Myocyte (in vitro differentiated cells): ENCODE results near the gene CCSER2. TPM values are rescaled to one million over a fixed set of nuclear protein-coding genes. Genes with fewer than 3 reads are reported as not detected.
"Not testable (repeated sequence)": the region's sequence is repeated elsewhere in the genome, so short reads cannot be mapped to it uniquely, and the experiment has no call there.

Experiments
- DNase-seq: peaks from one replicate; pipeline ENCODE4 v3.0.0-alpha.2; 2012; ENCODE audit warnings: low read depth
- polyA plus RNA-seq: library from polyadenylated mRNA; unstranded; fragments of >200 nt; gene quantifications from one replicate; pipeline ENCODE4 v1.2.1, GENCODE V29; 2012; ENCODE audit warnings: missing spikeins
- total RNA-seq: library from RNA; depleted of rRNA; stranded (reverse); fragments of >200 nt; gene quantifications from 2 replicates; pipeline ENCODE4 v1.2.3, GENCODE V29; 2014

Gene CCSER2
- total RNA-seq, result 49.2 and 52.9 TPM in 2 replicates
- 21.2 TPM for polyA plus RNA-seq

DNA sequence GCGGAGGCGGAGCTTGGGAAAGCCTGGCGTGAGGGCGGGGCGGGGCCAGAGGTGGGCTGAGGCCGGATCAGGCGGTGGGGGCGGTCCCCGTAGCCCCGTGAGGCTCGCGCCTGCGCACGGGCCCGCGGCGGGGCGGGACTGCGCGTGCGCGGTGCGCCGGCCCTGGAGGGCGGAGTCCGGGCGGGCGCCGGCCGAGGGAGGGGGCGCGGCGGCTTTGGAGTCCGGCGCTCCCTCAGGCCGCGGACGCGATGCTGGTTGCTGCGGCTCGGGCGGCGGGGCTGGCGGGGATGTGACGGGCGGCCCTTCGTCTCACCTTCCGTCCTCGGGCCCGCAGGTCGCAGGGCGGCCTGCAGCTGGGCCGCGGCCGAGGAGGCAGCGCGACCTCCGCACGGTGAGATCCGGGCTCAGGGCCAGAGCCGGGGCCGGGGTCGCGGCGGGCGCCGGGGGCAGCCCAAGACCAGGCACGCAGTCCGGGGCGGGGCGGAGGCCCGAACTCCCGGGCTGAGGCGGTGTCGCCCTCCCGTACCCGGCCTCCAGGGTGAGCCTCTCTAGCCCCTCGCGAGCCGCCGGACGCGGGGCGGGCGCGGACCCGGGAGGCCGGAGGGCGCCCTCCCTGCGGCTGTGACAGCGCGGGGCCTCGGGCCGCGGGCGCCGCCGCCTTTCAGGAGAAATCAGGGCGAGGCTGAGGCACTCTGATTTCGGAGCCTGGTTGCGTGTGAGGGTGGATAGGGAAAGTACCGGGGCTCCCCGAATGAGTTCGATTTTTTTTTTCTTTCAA, at the start of gene CCSER2:
Gene CCSER2 (plus strand): TSS at position 172 of the 778 bp plus-strand sequence. CDS start 42,464 bp downstream, outside the sequence.
- DNase-seq, result peak; percentile 90

- not testable (repeated sequence) for DNase-seq
These were observed 48.4 kb upstream of the CCSER2 start for GRCh38 chr10:84279876-84280475.

DNA sequence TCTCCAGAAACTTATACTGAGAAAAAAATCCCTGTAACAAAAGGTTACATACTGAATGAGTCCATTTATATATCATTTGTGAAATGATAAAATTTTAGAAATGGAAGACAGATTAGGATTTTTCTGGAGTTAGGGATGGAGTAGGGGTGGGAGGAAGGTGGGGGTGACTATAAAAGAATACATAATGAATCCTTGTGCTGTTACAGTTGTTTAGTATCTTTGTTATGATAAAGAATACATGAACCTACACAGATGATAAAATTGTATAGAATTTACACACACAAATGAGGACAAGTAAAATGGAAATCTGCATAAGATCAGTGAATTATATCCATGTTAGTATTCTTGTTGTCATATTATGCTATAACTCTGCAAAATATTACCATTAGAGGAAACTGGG, 41.7 kb upstream of the CCSER2 start:
- DNase-seq, result no peak

DNA sequence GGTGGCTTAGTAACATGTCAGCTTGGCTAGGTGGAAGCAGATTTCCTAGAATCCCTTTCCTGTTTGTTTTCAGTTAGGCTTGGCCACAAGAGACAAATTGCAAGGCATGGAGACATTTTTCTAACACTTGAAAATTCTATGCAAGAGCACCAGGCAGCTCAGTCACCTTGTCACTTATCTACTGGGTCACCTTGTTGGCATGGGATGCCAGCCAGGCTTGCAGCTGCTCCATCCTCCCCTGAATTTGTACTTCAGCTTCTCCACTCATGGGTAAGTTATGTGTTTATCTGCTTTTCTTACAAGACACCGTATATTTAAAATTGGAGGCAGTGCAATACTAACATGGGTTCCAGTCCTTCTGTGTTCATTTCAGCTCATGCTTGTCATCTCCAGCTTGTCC, 40.2 kb upstream of the CCSER2 start:
- DNase-seq, result no peak

- DNase-seq, result no peak
These were observed 38.7 kb upstream of the CCSER2 start for GRCh38 chr10:84289521-84290200.

DNA sequence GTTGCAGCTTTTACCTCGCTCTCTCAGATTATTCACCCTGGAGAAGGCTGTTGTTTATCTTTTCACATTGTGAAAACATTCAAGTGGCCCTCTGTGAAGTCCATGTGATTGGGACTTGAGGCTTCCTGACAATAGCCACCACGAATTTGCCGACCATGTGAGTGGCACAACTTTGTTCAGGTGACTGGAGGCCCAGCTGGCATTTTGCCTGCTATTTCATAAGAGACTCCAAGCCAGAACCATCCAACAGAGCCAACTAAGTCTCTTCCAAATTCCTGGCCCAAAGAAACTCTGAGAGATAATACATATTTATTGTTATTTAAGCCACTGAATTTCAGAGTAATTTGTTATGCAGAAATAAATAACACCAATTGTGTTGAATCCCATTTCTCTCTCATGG, 38.2 kb upstream of the CCSER2 start:
- no peak for DNase-seq

DNA sequence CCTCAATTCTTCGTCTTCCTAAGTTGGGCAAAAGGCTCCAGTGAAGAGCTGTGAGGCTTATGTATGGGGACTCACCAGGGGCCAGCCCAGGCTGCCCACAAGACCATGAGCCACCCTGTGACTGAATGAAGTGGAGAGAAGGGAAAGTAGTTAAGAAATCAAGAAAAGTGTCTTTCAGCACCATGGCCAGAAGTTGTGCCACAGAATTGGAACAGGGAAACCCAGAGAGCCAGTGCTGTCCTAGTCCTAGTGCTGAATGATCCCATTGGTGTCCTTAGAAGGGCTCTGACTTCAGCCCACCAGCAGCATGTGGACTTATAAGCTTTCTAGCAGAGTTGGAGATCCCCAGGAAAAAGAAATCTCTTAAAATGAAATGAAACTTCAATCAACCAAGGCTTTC, 37.0 kb upstream of the CCSER2 start:
- peak; percentile 85 for DNase-seq

- DNase-seq, result no peak
These were observed 35.9 kb upstream of the CCSER2 start for GRCh38 chr10:84292502-84292901.

DNA sequence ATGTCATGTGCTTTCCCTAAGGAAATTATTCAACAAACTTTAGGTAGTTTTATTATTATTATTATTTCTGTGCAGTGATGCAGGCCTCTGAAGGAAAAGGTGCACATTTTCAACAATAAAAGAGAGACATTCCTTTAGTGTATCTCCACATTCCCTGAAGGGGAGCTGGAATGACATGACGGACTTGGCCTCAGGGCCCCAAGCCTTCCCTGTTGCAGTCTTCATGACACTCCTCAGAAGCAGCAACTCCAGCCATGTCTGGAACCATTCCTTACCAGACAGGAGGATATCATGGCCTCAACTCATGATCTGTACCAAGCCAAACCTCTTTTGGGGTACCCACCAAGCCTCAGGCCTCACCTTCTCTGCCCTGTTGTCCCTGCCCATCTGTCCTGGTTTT, 35.2 kb upstream of the CCSER2 start:
- no peak for DNase-seq

DNA sequence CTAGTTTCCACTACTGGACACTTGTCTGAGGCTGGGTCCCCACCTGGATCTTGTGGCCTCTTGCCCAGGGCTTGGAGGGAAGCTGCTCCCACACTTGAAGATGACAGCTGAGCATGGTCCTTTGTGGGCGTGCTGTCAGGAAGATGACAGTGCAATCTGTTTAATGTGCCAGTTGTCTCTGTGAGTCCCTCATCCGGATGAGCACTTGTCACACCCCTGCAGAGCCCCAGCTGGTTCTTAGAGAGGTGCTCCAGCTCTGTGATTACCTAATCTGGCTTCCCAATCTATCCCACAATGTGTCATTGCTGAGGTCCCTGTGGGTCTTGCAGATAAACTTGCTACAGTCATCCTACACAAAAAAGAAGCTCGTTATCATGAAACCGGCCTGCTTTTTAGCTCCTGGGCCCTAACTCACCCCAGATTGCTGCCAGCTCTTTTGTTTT, 34.8 kb upstream of the CCSER2 start:
- DNase-seq, result peak; percentile 92

DNA sequence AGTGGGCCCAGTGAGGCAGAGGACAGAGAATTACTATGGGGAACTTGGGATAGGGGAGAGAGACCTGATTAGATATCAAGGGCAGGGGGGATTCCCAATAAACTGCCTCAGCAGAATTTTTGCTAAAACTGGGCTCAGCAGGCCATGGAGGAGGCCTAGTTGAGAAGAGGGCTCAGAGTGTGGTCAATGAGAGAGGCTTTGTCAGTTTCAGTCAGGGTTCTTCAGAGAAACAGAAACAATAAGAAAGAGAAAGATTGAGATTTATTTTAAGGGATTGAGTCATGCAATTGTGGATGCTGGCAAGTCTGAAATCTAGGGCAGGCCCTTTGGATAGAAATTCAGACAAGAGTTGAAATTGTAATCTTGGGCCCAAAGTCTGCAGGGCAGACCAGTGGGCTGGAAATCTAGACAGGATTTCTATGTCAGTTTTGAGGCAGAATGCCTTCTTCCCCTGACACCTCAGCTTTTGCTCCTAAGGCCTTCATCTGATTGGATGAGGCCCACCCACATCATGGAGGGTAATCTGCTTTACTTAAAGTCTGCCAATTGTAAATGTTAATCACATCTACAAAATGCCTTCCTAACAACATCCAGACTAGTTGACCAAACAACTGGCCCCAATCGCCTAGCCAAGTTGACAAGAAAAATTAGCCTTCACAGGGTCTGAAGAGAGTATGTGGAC, 33.5 kb upstream of the CCSER2 start:
- DNase-seq, result peak; percentile 14

GRCh38 chr10:84296091-84296981, 32.1 kb upstream of the CCSER2 start:
- peak; percentile 69 for DNase-seq

GRCh38 chr10:84298057-84298456, 30.3 kb upstream of the CCSER2 start:
- DNase-seq, result no peak

DNA sequence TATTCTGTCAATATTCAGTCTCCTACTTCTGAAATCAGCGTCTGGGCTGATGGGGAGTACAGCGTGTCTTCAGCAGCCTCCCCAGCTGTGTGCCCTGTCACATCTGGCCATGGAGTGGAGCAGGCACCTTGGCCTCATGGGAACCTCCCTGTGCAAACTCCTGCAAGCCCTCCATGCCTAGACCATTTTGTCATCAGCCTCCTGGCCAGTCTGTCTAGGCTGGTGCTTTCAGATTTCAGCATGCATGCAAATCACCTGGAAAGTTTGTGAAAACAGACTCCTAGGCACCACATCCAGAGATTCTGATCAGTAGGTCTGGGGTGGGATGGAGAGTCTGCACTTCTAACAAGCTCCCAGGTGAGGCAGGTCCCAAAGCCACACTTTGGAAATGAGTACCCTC, 26.2 kb upstream of the CCSER2 start:
- DNase-seq, result no peak

GRCh38 chr10:84306751-84307384, 21.5 kb upstream of the CCSER2 start:
- DNase-seq, result no peak

- DNase-seq, result no peak
These were observed 20.4 kb upstream of the CCSER2 start for GRCh38 chr10:84308021-84308420.

- peak; percentile 59 for DNase-seq
These were observed 19.7 kb upstream of the CCSER2 start for GRCh38 chr10:84308481-84309304.

- no peak for DNase-seq
These were observed 17.9 kb upstream of the CCSER2 start for GRCh38 chr10:84310470-84310869.

DNA sequence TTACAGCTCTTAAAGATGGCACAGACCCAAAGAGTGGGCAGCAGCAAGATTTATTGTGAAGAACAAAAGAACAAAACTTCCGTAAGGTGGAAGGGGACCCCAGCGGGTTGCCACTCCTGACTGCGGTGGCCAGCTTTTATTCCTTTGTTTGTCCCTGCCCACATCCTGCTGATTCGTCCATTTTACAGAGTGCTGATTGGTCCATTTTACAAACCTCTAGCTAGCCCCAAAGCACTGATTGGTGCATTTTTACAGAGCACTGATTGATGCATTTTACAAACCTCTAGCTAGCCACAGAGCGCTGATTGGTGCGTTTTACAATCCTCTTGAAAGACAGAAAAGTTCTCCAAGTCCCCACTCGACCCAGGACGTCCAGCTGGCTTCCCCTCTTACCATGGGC, 16.8 kb upstream of the CCSER2 start:
- no peak for DNase-seq
